ENCODE results near the gene XPNPEP3.

DNA sequence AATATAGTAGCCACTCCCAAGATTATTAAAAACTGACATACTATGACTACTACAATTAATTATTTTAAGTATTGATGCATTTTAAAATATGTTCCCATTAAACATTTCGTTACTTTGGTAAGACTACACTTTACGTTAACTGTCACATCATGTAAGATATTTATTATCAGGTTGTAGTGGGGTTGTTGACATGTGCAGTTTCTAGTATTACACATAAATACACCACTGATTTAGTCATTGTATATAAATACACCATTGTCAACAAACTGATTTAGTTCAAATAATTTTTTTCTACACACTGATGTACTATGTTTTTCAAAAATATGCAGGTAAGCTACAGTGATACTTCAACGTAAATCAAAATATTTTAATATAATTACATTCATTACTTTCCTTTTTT lies 12.0 kb upstream of the XPNPEP3 start:
- TF ChIP-seq, protein P1, sequence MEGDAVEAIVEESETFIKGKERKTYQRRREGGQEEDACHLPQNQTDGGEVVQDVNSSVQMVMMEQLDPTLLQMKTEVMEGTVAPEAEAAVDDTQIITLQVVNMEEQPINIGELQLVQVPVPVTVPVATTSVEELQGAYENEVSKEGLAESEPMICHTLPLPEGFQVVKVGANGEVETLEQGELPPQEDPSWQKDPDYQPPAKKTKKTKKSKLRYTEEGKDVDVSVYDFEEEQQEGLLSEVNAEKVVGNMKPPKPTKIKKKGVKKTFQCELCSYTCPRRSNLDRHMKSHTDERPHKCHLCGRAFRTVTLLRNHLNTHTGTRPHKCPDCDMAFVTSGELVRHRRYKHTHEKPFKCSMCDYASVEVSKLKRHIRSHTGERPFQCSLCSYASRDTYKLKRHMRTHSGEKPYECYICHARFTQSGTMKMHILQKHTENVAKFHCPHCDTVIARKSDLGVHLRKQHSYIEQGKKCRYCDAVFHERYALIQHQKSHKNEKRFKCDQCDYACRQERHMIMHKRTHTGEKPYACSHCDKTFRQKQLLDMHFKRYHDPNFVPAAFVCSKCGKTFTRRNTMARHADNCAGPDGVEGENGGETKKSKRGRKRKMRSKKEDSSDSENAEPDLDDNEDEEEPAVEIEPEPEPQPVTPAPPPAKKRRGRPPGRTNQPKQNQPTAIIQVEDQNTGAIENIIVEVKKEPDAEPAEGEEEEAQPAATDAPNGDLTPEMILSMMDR (IDR thresholded peaks at IDR 0.05; ENCODE audit: poor library complexity), result no peak
- no peak for TF ChIP-seq EZH2 (IDR thresholded peaks at IDR 0.05; ENCODE audit: borderline replicate concordance)
- no peak for TF ChIP-seq EZH2phosphoT487 (IDR thresholded peaks at IDR 0.05; ENCODE audit: low read depth, severe bottlenecking, unreplicated experiment)

Data from hepatocyte (in vitro differentiated cells).